ENCODE results near the gene ZNF385B.

Gene ZNF385B

GRCh38 chr2:179642462-179642861 is 218.9 kb downstream of the ZNF385B start:
- no peak for TF ChIP-seq ZBTB7A (IDR thresholded peaks at IDR 0.05; ENCODE audit: low read depth)
- no peak for TF ChIP-seq YY1 (IDR thresholded peaks at IDR 0.05; ENCODE audit: low read depth)
- no peak for TF ChIP-seq RAD21 (IDR thresholded peaks at IDR 0.05; ENCODE audit: low read depth)
- no peak for TF ChIP-seq EP300 (IDR thresholded peaks at IDR 0.05; ENCODE audit: borderline replicate concordance)

- TF ChIP-seq EP300 (IDR thresholded peaks at IDR 0.05; ENCODE audit: borderline replicate concordance) (no peak), TEAD4 (IDR thresholded peaks at IDR 0.05) (no peak), CEBPB (IDR thresholded peaks at IDR 0.05) (no peak), EGR1 (IDR thresholded peaks at IDR 0.05) (no peak), ZBTB7A (IDR thresholded peaks at IDR 0.05; ENCODE audit: low read depth) (no peak), REST (IDR thresholded peaks at IDR 0.05; ENCODE audit: low read depth) (no peak), CREB1 (IDR thresholded peaks at IDR 0.05; ENCODE audit: low read depth) (no peak), FOXM1 (IDR thresholded peaks at IDR 0.05; ENCODE audit: borderline replicate concordance, low read depth) (no peak), TCF12 (IDR thresholded peaks at IDR 0.05; ENCODE audit: low read depth) (no peak), TAF1 (IDR thresholded peaks at IDR 0.05; ENCODE audit: low read depth) (no peak), YY1 (IDR thresholded peaks at IDR 0.05; ENCODE audit: low read depth) (no peak), RAD21 (IDR thresholded peaks at IDR 0.05; ENCODE audit: low read depth) (no peak), USF1 (IDR thresholded peaks at IDR 0.05) (no peak)
Observed at GRCh38 chr2:179636995-179637394, 224.4 kb downstream of the ZNF385B start.

- TF ChIP-seq YY1 (IDR thresholded peaks at IDR 0.05; ENCODE audit: low read depth) = no peak
- no peak for TF ChIP-seq TEAD4 (IDR thresholded peaks at IDR 0.05)
- TF ChIP-seq CREB1 (IDR thresholded peaks at IDR 0.05; ENCODE audit: low read depth) = no peak
- no peak for TF ChIP-seq EGR1 (IDR thresholded peaks at IDR 0.05)
- TF ChIP-seq NFIC (IDR thresholded peaks at IDR 0.05) = no peak
- TF ChIP-seq RAD21 (IDR thresholded peaks at IDR 0.05; ENCODE audit: low read depth) = no peak
- no peak for TF ChIP-seq TAF1 (IDR thresholded peaks at IDR 0.05; ENCODE audit: low read depth)
- no peak for TF ChIP-seq FOXM1 (IDR thresholded peaks at IDR 0.05; ENCODE audit: borderline replicate concordance, low read depth)
Observed at GRCh38 chr2:179636100-179636980, 225.1 kb downstream of the ZNF385B start.

- TF ChIP-seq MAX (IDR thresholded peaks at IDR 0.05) = no peak
- TF ChIP-seq YY1 (IDR thresholded peaks at IDR 0.05; ENCODE audit: low read depth) = no peak
- no peak for TF ChIP-seq FOXM1 (IDR thresholded peaks at IDR 0.05; ENCODE audit: borderline replicate concordance, low read depth)
- no peak for TF ChIP-seq TEAD4 (IDR thresholded peaks at IDR 0.05)
- no peak for TF ChIP-seq EP300 (IDR thresholded peaks at IDR 0.05; ENCODE audit: borderline replicate concordance)
- TF ChIP-seq CEBPB (IDR thresholded peaks at IDR 0.05) = no peak
- no peak for TF ChIP-seq REST (IDR thresholded peaks at IDR 0.05; ENCODE audit: low read depth)
- no peak for TF ChIP-seq TAF1 (IDR thresholded peaks at IDR 0.05; ENCODE audit: low read depth)
- TF ChIP-seq ZBTB7A (IDR thresholded peaks at IDR 0.05; ENCODE audit: low read depth) = no peak
- no peak for TF ChIP-seq TCF12 (IDR thresholded peaks at IDR 0.05; ENCODE audit: low read depth)
- no peak for TF ChIP-seq RAD21 (IDR thresholded peaks at IDR 0.05; ENCODE audit: low read depth)
- TF ChIP-seq NFIC (IDR thresholded peaks at IDR 0.05) = no peak
- TF ChIP-seq EGR1 (IDR thresholded peaks at IDR 0.05) = no peak
Observed at GRCh38 chr2:179626261-179626660, 235.2 kb downstream of the ZNF385B start.

GRCh38 chr2:179622635-179623300 is 238.6 kb downstream of the ZNF385B start:
- TF ChIP-seq FOXM1 (IDR thresholded peaks at IDR 0.05; ENCODE audit: borderline replicate concordance, low read depth) = no peak
- no peak for TF ChIP-seq TCF12 (IDR thresholded peaks at IDR 0.05; ENCODE audit: low read depth)
- no peak for TF ChIP-seq CREB1 (IDR thresholded peaks at IDR 0.05; ENCODE audit: low read depth)
- TF ChIP-seq CEBPB (IDR thresholded peaks at IDR 0.05) = no peak
- no peak for TF ChIP-seq EGR1 (IDR thresholded peaks at IDR 0.05)
- no peak for TF ChIP-seq ZBTB7A (IDR thresholded peaks at IDR 0.05; ENCODE audit: low read depth)
- no peak for TF ChIP-seq NFIC (IDR thresholded peaks at IDR 0.05)
- TF ChIP-seq YY1 (IDR thresholded peaks at IDR 0.05; ENCODE audit: low read depth) = no peak
- TF ChIP-seq MAX (IDR thresholded peaks at IDR 0.05) = no peak
- no peak for TF ChIP-seq RAD21 (IDR thresholded peaks at IDR 0.05; ENCODE audit: low read depth)
- TF ChIP-seq REST (IDR thresholded peaks at IDR 0.05; ENCODE audit: low read depth) = no peak
- TF ChIP-seq TEAD4 (IDR thresholded peaks at IDR 0.05) = no peak
- TF ChIP-seq TAF1 (IDR thresholded peaks at IDR 0.05; ENCODE audit: low read depth) = no peak
- no peak for TF ChIP-seq USF1 (IDR thresholded peaks at IDR 0.05)
- no peak for TF ChIP-seq EP300 (IDR thresholded peaks at IDR 0.05; ENCODE audit: borderline replicate concordance)

Data from Ishikawa (cell line).